Brain microvascular endothelial cell (primary cell): ENCODE measurements around the gene NCAM1.

Experiments used
- DNase-seq: peaks from one replicate; pipeline ENCODE4 v3.0.0-alpha.2; 2020
- H3K27ac ChIP-seq: fragments of 250-450 bp; sonication (Bioruptor Pico); 2 replicates; pipeline ENCODE4 v1.5.1; 2020; ENCODE audit warnings: mild to moderate bottlenecking, moderate library complexity
- H3K27me3 ChIP-seq: fragments of 250-450 bp; sonication (Bioruptor Pico); replicated peaks from 2 replicates; pipeline ENCODE4 v1.5.1; 2020; ENCODE audit warnings: mild to moderate bottlenecking
- H3K36me3 ChIP-seq: fragments of 250-450 bp; sonication (Bioruptor Pico); replicated peaks from 2 replicates; pipeline ENCODE4 v1.5.1; 2020; ENCODE audit warnings: mild to moderate bottlenecking
- H3K4me3 ChIP-seq: 2 replicates; pipeline ENCODE4 v1.5.1; 2011; ENCODE audit warnings: low read depth, mild to moderate bottlenecking, control low read depth, low read length, moderate library complexity
- in situ Hi-C: cut with HindIII; loops from 2 replicates; pipeline ENCODE4 v1.10.0; 2017; ENCODE audit warnings: low sequenced_read_pairs, low pct_ligation_motif_present
- TF ChIP-seq, protein P1 (sequence below): IDR thresholded peaks from 2 replicates; pipeline ENCODE4 v1.5.1; 2011; ENCODE audit warnings: low read depth, mild to moderate bottlenecking, moderate library complexity, low read length, control low read depth, inconsistent platforms; ENCODE audit errors: missing control alignments

Gene NCAM1

DNA sequence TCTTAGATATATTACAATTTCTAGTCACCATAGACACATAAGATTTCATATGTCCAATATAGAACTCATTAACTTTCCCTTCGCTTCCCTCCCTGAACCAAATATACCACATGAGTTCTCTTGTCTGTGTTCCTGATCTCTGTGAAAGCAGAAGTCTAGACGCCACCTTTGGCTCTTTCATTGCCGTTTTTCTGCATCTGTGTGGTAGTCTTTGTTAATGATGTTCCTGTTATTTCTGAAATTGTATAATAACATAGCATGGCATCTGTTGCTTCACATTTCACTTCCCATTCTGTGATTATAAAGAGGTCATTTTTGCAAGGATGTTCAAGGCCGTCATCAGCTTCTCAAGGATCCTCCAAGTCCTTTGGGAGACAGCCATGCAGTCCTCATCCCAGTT lies 58.5 kb downstream of the NCAM1 start:
- Histone ChIP-seq H3K27me3 (no peaks in the 10 kb centered on the region), H3K4me3 (no peak overlapping the region), H3K36me3 (no peaks in the 10 kb centered on the region), H3K27ac (no peak overlapping the region)
- TF ChIP-seq, protein P1, sequence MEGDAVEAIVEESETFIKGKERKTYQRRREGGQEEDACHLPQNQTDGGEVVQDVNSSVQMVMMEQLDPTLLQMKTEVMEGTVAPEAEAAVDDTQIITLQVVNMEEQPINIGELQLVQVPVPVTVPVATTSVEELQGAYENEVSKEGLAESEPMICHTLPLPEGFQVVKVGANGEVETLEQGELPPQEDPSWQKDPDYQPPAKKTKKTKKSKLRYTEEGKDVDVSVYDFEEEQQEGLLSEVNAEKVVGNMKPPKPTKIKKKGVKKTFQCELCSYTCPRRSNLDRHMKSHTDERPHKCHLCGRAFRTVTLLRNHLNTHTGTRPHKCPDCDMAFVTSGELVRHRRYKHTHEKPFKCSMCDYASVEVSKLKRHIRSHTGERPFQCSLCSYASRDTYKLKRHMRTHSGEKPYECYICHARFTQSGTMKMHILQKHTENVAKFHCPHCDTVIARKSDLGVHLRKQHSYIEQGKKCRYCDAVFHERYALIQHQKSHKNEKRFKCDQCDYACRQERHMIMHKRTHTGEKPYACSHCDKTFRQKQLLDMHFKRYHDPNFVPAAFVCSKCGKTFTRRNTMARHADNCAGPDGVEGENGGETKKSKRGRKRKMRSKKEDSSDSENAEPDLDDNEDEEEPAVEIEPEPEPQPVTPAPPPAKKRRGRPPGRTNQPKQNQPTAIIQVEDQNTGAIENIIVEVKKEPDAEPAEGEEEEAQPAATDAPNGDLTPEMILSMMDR: no peak
- DNase-seq: no peak
- in situ Hi-C loops: no loop called here

DNA sequence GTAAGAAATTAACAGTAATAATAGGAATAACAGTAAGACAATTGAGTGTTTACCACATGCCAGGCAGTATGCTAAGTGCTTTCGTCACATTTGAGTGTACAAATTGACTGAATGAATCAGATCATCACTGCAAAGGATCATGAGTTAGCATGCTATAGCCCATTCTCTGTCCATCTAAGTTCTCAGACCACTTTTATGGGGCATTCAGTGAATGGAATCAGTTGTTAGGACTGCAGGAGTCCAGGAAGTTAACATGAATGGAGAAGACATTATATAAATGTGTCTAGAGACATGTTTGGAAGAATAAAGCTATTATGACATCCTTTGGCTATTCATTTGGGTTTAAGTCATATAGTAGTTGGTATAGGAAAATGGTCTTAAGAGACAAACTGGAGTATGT lies 59.9 kb downstream of the NCAM1 start:
- H3K36me3 ChIP-seq: no peaks in the 10 kb centered on the region
- no peaks in the 10 kb centered on the region for H3K27me3 ChIP-seq
- TF ChIP-seq, protein P1: no peak
- no peak for DNase-seq
- H3K4me3 ChIP-seq: no peak overlapping the region
- in situ Hi-C loops: no loop called here
- H3K27ac ChIP-seq: no peak overlapping the region

DNA sequence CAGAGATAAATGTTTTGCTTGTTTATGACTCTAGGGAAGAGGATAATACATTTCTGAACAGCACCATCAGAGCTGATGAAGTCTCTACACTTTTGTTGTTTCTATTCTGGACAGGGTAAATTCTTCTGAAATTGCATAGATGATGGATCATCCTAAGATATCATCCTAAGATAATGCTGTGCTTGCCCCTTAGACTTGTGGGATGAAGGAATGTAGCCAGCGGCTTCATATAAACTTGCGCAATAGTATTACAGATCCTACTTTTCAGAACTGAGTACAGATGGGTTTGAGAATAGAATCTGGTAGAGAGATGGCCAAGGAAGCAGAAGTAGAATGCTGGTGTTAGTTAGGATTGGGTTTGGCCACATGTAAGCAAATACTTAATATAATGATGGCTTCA lies 61.0 kb downstream of the NCAM1 start:
- TF ChIP-seq, protein P1: no peak
- Histone ChIP-seq H3K27ac (no peak overlapping the region), H3K27me3 (no peaks in the 10 kb centered on the region), H3K4me3 (no peak overlapping the region), H3K36me3 (no peaks in the 10 kb centered on the region)
- no peak for DNase-seq
- in situ Hi-C loops: no loop called here

DNA sequence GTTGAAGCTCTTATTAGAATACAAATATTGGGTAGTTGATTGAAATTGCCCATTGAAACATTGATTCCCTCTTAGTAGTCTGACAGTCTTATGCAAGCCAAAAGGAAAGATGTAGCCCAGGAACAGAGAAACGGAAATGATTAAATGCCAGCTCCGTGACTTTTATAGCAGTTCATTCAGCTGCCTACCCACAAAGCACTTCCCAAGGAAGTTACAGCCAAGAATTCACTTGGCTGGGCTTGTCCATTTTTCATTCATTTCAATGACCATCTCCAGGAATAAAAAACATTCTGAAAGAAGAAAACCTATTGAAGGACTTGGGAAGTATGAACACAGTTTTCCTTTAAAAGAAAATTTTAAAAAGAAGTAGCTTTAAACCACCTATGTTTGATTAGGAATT lies 62.0 kb downstream of the NCAM1 start:
- no peak for DNase-seq
- no peak overlapping the region for H3K27ac ChIP-seq
- H3K36me3 ChIP-seq: no peaks in the 10 kb centered on the region
- H3K27me3 ChIP-seq: no peaks in the 10 kb centered on the region
- in situ Hi-C loops: no loop called here
- H3K4me3 ChIP-seq: no peak overlapping the region
- TF ChIP-seq, protein P1: no peak

DNA sequence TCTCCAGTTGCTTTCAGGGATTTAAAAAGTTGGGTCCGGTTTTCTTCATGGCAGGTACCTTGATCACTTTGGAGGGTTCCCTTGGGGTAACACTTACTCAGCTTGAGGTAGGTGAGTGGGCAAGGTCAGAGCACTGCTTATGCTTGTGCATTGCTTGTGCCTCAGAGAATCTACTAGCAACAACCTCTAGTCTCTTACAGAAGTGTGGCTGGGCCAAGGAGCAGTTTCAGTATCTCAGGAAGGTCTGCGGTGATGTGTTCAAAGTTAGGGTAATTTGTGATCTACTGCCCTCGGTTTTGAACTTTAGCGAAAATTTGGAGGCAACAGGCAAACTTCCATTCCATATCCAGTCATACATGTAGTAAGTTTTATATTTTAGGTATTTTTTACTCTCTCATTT lies 62.8 kb downstream of the NCAM1 start:
- DNase-seq: no peak
- in situ Hi-C loops: no loop called here
- TF ChIP-seq, protein P1: no peak
- no peaks in the 10 kb centered on the region for H3K36me3 ChIP-seq
- no peak overlapping the region for H3K27ac ChIP-seq
- H3K4me3 ChIP-seq: no peak overlapping the region
- no peaks in the 10 kb centered on the region for H3K27me3 ChIP-seq

DNA sequence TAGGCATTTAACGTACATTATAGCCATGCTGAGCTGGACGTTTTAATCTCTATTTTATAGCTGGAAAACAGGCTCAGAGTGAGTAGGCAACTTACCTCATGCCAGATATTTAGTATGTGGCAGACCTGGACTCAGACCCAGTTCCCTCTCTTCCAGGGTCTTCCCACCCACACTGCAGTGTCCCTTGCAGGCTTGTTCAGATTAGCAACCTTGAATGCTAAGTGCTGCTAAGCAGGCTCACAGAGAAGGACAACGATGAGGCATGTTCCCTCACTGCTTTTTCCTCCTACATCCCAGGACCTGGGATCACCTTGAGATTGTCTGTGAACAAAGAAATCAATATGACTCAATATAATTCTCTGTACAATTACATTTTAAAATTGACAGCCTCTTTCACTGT lies 65.6 kb downstream of the NCAM1 start:
- H3K27ac ChIP-seq: no peak overlapping the region
- no peak for DNase-seq
- H3K36me3 ChIP-seq: no peaks in the 10 kb centered on the region
- TF ChIP-seq, protein P1: no peak
- H3K27me3 ChIP-seq: no peaks in the 10 kb centered on the region
- H3K4me3 ChIP-seq: no peak overlapping the region
- in situ Hi-C loops: no loop called here
